Measurements from ENCODE around the gene KIF6.
"Not testable (repeated sequence)": the region's sequence is repeated elsewhere in the genome, so short reads cannot be mapped to it uniquely, and the experiment has no call there.

Gene KIF6

GRCh38 chr6:39546731-39547130 lies 178.5 kb downstream of the KIF6 start:
- no peak for DNase-seq

- DNase-seq, result no peak
Observed at GRCh38 chr6:39543950-39544349, 181.3 kb downstream of the KIF6 start.

- no peak for DNase-seq
Observed at GRCh38 chr6:39543095-39543494, 182.1 kb downstream of the KIF6 start.

GRCh38 chr6:39540454-39540853 lies 184.8 kb downstream of the KIF6 start:
- no peak for DNase-seq

- no peak for DNase-seq
Observed at GRCh38 chr6:39530201-39530759, 194.9 kb downstream of the KIF6 start.

- DNase-seq, result no peak
Observed at GRCh38 chr6:39527792-39528564, 197.2 kb downstream of the KIF6 start.

- no peak for DNase-seq
Observed at GRCh38 chr6:39524007-39524406, 201.2 kb downstream of the KIF6 start.

GRCh38 chr6:39521958-39522357 lies 203.2 kb downstream of the KIF6 start:
- DNase-seq, result no peak

GRCh38 chr6:39520916-39521315 lies 204.3 kb downstream of the KIF6 start:
- no peak for DNase-seq

- no peak for DNase-seq
Observed at GRCh38 chr6:39520411-39520810, 204.8 kb downstream of the KIF6 start.

GRCh38 chr6:39518221-39518620 lies 207.0 kb downstream of the KIF6 start:
- DNase-seq, result no peak

- DNase-seq, result no peak
Observed at GRCh38 chr6:39517756-39518155, 207.5 kb downstream of the KIF6 start.

- DNase-seq, result no peak
Observed at GRCh38 chr6:39516471-39516870, 208.7 kb downstream of the KIF6 start.

- no peak for DNase-seq
Observed at GRCh38 chr6:39515471-39515870, 209.7 kb downstream of the KIF6 start.

- DNase-seq, result no peak
Observed at GRCh38 chr6:39515006-39515405, 210.2 kb downstream of the KIF6 start.

- DNase-seq, result not testable (repeated sequence)
Observed at GRCh38 chr6:39509831-39510230, 215.4 kb downstream of the KIF6 start.

GRCh38 chr6:39508515-39508914 lies 216.7 kb downstream of the KIF6 start:
- DNase-seq, result no peak

GRCh38 chr6:39507331-39507998 lies 217.7 kb downstream of the KIF6 start:
- DNase-seq, result no peak

GRCh38 chr6:39502362-39502955 lies 222.7 kb downstream of the KIF6 start:
- DNase-seq, result not testable (repeated sequence)

GRCh38 chr6:39499053-39499452 lies 226.2 kb downstream of the KIF6 start:
- no peak for DNase-seq

- DNase-seq, result no peak
Observed at GRCh38 chr6:39498096-39498495, 227.1 kb downstream of the KIF6 start.

- no peak for DNase-seq
Observed at GRCh38 chr6:39496915-39497314, 228.3 kb downstream of the KIF6 start.

- DNase-seq, result no peak
Observed at GRCh38 chr6:39496456-39496855, 228.8 kb downstream of the KIF6 start.

- no peak for DNase-seq
Observed at GRCh38 chr6:39495640-39496039, 229.6 kb downstream of the KIF6 start.
